ENCODE data around the gene CGAS. TPM values are rescaled to one million over a fixed set of nuclear protein-coding genes. Genes with fewer than 3 reads are reported as not detected.
"Not testable (repeated sequence)": the region's sequence is repeated elsewhere in the genome, so short reads cannot be mapped to it uniquely, and the experiment has no call there.

CGAS gene
- total and polyA plus RNA-seq, 5 donors from 2014 or later: 9.0 to 24.2 (median 12.8) TPM

DNA sequence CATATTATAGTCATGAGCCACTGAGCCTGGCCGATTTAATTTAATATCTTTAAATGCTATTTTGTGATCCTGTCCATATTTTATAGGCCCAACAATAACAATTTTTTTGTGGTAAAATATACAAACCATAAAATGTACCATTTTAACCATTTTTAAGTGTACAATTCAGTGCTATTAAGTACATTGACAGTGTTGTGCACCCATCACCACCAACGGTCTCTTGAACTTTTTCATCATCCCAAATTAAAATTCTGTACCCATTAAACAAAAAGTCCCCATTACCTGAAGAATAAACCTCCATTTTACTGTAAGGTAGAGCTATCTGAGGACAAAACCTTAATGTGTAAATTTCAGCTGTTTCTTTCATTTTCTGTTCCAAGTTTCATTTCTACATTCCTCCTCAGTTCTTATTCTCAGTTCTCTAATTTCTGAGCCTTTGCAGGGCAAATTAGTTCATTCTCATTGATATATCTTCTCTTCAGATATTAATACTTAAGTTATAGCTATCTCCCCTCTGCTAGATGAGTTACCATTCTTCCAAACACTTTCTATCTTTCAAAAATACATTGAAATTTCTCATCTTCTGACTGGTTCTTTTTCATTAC is 19.7 kb upstream of the CGAS start:
- ATAC-seq (ENCODE audit: low read depth in 2 of 2): no peak
- no peak for DNase-seq
- H3K27me3 ChIP-seq (ENCODE audit: control insufficient read depth, insufficient read depth, low read length): no peaks in the 10 kb centered on the region
- no peaks in the 10 kb centered on the region for H3K9me3 ChIP-seq (ENCODE audit: control insufficient read depth in 2 of 2, low read length in 2 of 2)
- Mint-ChIP-seq H3K36me3 (peaks cover 26% of the 10 kb centered on the region), H3K27ac (peak overlapping the region; percentile 77 to 87 (median 78)), H3K27me3 (no peaks in the 10 kb centered on the region), H3K9me3 (peaks cover 0 to 2% (median 0%) of the 10 kb centered on the region in 7 donors), H3K4me3 (peak overlapping the region; percentile 21 to 85 (median 64)), H3K4me1 (peaks cover 11 to 18% (median 13%) of the 10 kb centered on the region in 4 donors)
- H3K36me3 ChIP-seq (ENCODE audit: control insufficient read depth, insufficient read depth, low read length): peaks cover 83% of the 10 kb centered on the region
- H3K27ac ChIP-seq (ENCODE audit: insufficient read depth, low read length, poor library complexity, severe bottlenecking): peak overlapping the region; percentile 61
- H3K4me1 ChIP-seq (ENCODE audit: control insufficient read depth, insufficient read depth, low read length, poor library complexity, severe bottlenecking): peaks cover 7% of the 10 kb centered on the region
- H3K4me3 ChIP-seq (ENCODE audit: low read depth, low read length): peak overlapping the region; percentile 70

DNA sequence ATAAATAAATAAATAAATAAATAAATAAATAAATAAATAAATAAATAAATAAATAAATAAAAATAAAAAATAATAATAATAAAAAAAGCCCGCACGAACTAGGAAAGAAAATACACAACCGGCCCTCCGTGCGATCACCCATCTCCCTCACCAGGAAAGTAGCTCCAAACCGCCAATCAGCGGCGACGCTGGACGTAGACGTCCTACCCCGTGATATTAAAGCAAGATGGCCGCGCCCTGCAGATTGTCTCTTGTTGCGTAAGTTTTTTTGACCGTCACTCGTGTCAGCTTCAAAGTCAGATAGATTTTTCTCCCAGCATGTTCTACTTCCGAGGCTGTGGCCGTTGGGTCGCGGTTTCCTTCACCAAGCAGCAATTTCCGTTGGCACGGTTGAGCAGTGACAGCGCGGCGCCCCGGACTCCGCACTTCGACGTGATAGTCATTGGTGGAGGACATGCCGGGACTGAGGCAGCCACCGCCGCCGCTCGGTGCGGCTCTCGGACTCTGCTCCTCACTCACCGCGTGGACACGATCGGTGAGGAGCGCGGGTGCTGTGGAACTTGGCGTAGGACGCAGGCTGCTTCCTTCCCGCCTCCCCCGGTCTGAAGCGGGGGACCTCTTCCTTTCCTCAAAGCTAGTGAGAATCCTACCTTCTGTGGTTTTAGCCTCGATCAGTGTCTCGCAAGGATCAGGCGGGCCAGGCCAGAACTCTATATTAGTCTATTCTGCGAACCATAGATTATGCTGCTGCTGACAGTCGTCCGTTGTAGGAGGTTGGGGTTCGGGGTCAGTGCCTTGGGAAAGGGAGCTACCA is 9.6 kb upstream of the CGAS start, which contains the start of gene MTO1:
Gene MTO1 (plus strand): TSS at position 201 of the 814 bp plus-strand sequence. CDS start 118 bp downstream, at position 319.
- Mint-ChIP-seq H3K4me1 (peaks cover 12 to 56% (median 34%) of the 10 kb centered on the region in 4 donors), H3K27ac (peak within 1 kb of the TSS; percentile 92 to 99 (median 96)), H3K9me3 (no peaks in the 10 kb centered on the region), H3K4me3 (peak within 1 kb of the TSS; percentile 95 to 99 (median 97)), H3K36me3 (peaks cover 14% of the 10 kb centered on the region), H3K27me3 (no peaks in the 10 kb centered on the region)
- peaks cover 42% of the 10 kb centered on the region for H3K4me1 ChIP-seq (ENCODE audit: control insufficient read depth, insufficient read depth, low read length, poor library complexity, severe bottlenecking)
- H3K9me3 ChIP-seq (ENCODE audit: control insufficient read depth in 2 of 2, low read length in 2 of 2): no peaks in the 10 kb centered on the region
- no peaks in the 10 kb centered on the region for H3K27me3 ChIP-seq (ENCODE audit: control insufficient read depth, insufficient read depth, low read length)
- peaks cover 16% of the 10 kb centered on the region for H3K36me3 ChIP-seq (ENCODE audit: control insufficient read depth, insufficient read depth, low read length)
- peak; percentile 95 for ATAC-seq (ENCODE audit: low read depth in 2 of 2)
- peak within 1 kb of the TSS; percentile 96 for H3K4me3 ChIP-seq (ENCODE audit: low read depth, low read length)
- H3K27ac ChIP-seq (ENCODE audit: insufficient read depth, low read length, poor library complexity, severe bottlenecking): peak within 1 kb of the TSS; percentile 92
- DNase-seq: peak; percentile 82 to 94 (median 86)

DNA sequence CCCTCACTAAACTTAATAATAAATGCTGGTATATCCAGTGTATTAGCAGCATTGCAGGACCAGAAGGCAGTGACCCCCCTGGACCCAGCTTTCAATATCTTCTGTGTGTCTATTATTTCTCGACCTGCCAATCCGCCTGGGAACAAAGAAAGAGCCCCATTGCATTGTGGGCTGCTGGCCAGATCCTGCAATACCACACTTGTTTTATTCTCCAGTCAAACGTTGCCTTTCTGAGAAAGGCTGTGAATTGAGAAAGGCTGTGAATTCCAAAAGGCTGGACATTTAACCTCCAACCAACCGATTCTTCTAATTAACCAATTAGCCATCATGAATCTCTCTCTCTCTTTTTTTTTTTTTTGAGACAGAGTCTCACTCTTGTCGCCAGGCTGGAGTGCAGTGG is 8.0 kb upstream of the CGAS start:
- Histone ChIP-seq H3K4me1 (ENCODE audit: control insufficient read depth, insufficient read depth, low read length, poor library complexity, severe bottlenecking) (peaks cover 52% of the 10 kb centered on the region), H3K36me3 (ENCODE audit: control insufficient read depth, insufficient read depth, low read length) (peaks cover 5% of the 10 kb centered on the region), H3K27ac (ENCODE audit: insufficient read depth, low read length, poor library complexity, severe bottlenecking) (peak overlapping the region; percentile 92), H3K9me3 (ENCODE audit: control insufficient read depth in 2 of 2, low read length in 2 of 2) (no peaks in the 10 kb centered on the region), H3K27me3 (ENCODE audit: control insufficient read depth, insufficient read depth, low read length) (no peaks in the 10 kb centered on the region), H3K4me3 (ENCODE audit: low read depth, low read length) (no peak overlapping the region)
- peak overlapping the region; percentile 92 to 98 (median 96) for H3K27ac Mint-ChIP-seq
- peaks cover 18 to 57% (median 41%) of the 10 kb centered on the region in 4 donors for H3K4me1 Mint-ChIP-seq
- no peak for ATAC-seq (ENCODE audit: low read depth in 2 of 2)
- H3K4me3 Mint-ChIP-seq: peak overlapping the region; percentile 95 to 99 (median 97)
- H3K36me3 Mint-ChIP-seq: peaks cover 8% of the 10 kb centered on the region
- no peak for DNase-seq
- H3K27me3 Mint-ChIP-seq: no peaks in the 10 kb centered on the region
- H3K9me3 Mint-ChIP-seq: no peaks in the 10 kb centered on the region

DNA sequence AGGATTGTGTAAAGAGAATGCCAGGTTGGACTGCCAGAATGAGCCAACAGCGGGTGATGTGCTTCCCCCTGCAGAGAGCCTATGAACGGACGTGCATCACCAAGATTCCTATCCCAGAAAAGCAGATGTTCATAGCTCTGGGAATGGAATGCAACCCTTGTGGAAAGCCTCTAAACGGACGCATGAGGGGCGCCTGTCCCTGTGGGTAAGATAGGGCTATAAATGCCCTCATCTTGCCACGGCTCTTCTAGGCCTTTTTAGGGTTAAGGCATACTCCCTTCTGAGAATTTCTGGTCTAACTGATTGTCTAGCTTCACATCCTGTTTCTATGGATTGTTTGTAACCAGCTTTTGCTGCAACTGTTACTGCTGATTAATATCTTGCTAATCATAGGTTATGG is 7.4 kb upstream of the CGAS start:
- Histone ChIP-seq H3K4me1 (ENCODE audit: control insufficient read depth, insufficient read depth, low read length, poor library complexity, severe bottlenecking) (peaks cover 52% of the 10 kb centered on the region), H3K4me3 (ENCODE audit: low read depth, low read length) (peak overlapping the region; percentile 19)
- not testable (repeated sequence) for H3K9me3 Mint-ChIP-seq; H3K27me3 Mint-ChIP-seq; H3K36me3 ChIP-seq (ENCODE audit: control insufficient read depth, insufficient read depth, low read length); H3K36me3 Mint-ChIP-seq; H3K9me3 ChIP-seq (ENCODE audit: control insufficient read depth in 2 of 2, low read length in 2 of 2); H3K27me3 ChIP-seq (ENCODE audit: control insufficient read depth, insufficient read depth, low read length); ATAC-seq (ENCODE audit: low read depth in 2 of 2); H3K27ac ChIP-seq (ENCODE audit: insufficient read depth, low read length, poor library complexity, severe bottlenecking)
- peak in 1 of 3 donors; percentile 52 for DNase-seq
- Mint-ChIP-seq H3K4me1 (peaks cover 18 to 60% (median 43%) of the 10 kb centered on the region in 4 donors), H3K4me3 (peak overlapping the region; percentile 95 to 99 (median 97)), H3K27ac (peak overlapping the region; percentile 92 to 98 (median 96))

DNA sequence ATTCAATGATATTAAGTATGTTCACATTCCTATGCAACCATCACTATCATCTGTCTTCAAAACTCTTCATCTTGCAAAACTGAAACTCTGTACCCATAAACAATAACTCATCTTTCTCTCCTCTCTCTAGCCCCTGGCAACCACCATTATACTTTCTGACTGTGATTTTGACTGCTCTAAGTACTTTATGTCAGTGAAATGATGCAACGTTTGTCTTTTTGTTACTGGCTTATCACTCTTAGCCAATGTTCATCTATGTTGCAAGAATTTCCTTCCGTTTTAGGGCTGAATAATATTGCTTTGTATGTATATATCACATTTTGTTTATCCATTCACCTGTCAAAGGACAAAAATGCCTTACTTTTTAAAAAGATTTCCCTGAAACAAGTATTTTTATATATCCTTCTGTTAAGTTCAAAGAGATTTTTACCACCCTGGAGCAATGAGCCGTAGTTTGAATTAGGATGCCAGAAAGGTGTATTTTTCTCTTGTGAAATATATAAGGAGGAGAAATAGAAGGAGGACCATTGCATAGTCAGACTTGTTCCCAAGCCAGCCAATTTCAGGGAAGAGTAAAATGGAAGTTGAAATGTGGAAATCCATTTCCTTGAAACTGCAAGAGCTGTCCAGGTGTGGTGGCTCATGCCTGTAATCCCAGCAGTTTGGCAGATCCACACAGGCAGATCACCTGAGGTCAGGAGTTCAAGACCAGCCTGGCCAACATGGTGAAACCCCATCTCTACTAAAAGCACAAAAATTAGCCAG is 4.0 kb upstream of the CGAS start:
- H3K27ac Mint-ChIP-seq: peak overlapping the region in 2 of 3 donors; percentile 44 to 89
- Histone ChIP-seq H3K27me3 (ENCODE audit: control insufficient read depth, insufficient read depth, low read length) (no peaks in the 10 kb centered on the region), H3K27ac (ENCODE audit: insufficient read depth, low read length, poor library complexity, severe bottlenecking) (peak overlapping the region; percentile 57), H3K4me3 (ENCODE audit: low read depth, low read length) (peak overlapping the region; percentile 34), H3K36me3 (ENCODE audit: control insufficient read depth, insufficient read depth, low read length) (no peaks in the 10 kb centered on the region), H3K9me3 (ENCODE audit: control insufficient read depth in 2 of 2, low read length in 2 of 2) (no peaks in the 10 kb centered on the region), H3K4me1 (ENCODE audit: control insufficient read depth, insufficient read depth, low read length, poor library complexity, severe bottlenecking) (peaks cover 42% of the 10 kb centered on the region)
- peak overlapping the region; percentile 1 to 73 (median 36) for H3K4me3 Mint-ChIP-seq
- H3K4me1 Mint-ChIP-seq: peaks cover 13 to 46% (median 31%) of the 10 kb centered on the region in 4 donors
- ATAC-seq (ENCODE audit: low read depth in 2 of 2) (no peak), DNase-seq (peak in 1 of 3 donors; percentile 59)
- no peaks in the 10 kb centered on the region for H3K9me3 Mint-ChIP-seq
- H3K36me3 Mint-ChIP-seq: no peaks in the 10 kb centered on the region
- H3K27me3 Mint-ChIP-seq: no peaks in the 10 kb centered on the region

DNA sequence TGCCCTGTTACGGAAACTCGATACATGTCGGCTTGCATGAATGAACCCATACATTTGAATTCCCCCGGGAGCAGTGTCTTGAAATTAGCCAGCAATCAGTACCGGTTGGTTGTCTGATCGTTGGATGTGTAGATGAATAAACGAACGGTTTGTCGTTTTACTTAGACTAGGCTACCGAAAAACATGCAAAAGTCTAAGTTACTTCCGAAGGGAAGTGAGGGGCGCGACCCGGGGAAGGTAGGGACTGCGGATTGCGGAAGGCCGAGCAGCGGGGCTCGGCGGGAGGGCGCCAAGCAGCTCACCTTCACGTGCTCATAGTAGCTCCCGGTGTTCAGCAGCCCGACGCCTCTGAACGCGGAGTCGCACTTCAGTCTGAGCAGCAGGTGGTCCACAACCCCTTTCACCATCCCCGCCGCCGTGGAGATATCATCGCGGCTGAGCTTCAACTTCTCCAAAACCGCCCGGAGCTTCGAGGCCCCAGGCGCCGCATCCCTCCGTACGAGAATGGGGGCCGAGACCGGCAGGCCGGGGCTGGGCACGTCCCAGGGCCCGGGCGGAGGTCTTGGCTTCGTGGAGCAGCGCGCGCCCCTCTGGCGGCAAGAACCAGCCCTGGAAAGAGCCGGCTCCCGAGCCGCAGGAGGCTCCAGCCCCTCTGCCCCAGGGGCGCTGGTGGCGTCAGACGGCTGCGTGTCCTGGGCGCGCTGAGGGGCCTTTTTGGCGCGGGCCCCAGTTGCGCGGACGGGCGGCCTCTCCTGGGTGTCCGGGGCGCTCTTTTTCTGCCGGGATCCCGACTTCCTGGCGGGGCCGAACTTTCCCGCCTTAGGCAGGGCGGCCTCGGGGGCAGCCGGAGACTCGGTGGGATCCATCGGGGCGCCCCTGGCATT is 632 bp downstream of the CGAS start:
- Histone ChIP-seq H3K4me1 (ENCODE audit: control insufficient read depth, insufficient read depth, low read length, poor library complexity, severe bottlenecking) (peaks cover 39% of the 10 kb centered on the region), H3K36me3 (ENCODE audit: control insufficient read depth, insufficient read depth, low read length) (no peaks in the 10 kb centered on the region), H3K9me3 (ENCODE audit: control insufficient read depth in 2 of 2, low read length in 2 of 2) (no peaks in the 10 kb centered on the region), H3K27me3 (ENCODE audit: control insufficient read depth, insufficient read depth, low read length) (no peaks in the 10 kb centered on the region), H3K4me3 (ENCODE audit: low read depth, low read length) (peak overlapping the region; percentile 99), H3K27ac (ENCODE audit: insufficient read depth, low read length, poor library complexity, severe bottlenecking) (peak overlapping the region; percentile 87)
- Mint-ChIP-seq H3K27me3 (no peaks in the 10 kb centered on the region), H3K4me1 (peaks cover 13 to 51% (median 29%) of the 10 kb centered on the region in 4 donors), H3K27ac (peak overlapping the region; percentile 90 to 92 (median 91)), H3K4me3 (peak overlapping the region; percentile 92 to 100 (median 94)), H3K36me3 (peaks cover 4% of the 10 kb centered on the region), H3K9me3 (peaks cover 0 to 5% (median 0%) of the 10 kb centered on the region in 7 donors)
- DNase-seq (peak; percentile 31 to 75 (median 48)), ATAC-seq (ENCODE audit: low read depth in 2 of 2) (peak; percentile 62 to 63)
